Prostate gland (tissue), 2 donors: ENCODE measurements around the gene ABHD17C. TPM values are rescaled to one million over a fixed set of nuclear protein-coding genes. Genes with fewer than 3 reads are reported as not detected.

ENCODE experiments used
- DNase-seq: peaks from one replicate; pipeline ENCODE4 v3.0.0-alpha.2; 2019; ENCODE audit warnings: low spot score
- H3K27ac ChIP-seq, 2 donors: fragments of 200-600 bp; sonication (generic); 2 replicates each; pipeline ENCODE4 v1.5.1; 2017 to 2019
- H3K27me3 ChIP-seq: fragments of 200-600 bp; sonication (generic); replicated peaks from 2 replicates; pipeline ENCODE4 v1.5.1; 2019; ENCODE audit not compliant: insufficient read depth
- H3K36me3 ChIP-seq, 2 donors: fragments of 200-600 bp; sonication (generic); 1 replicate in 1 of 2; 2 replicates in 1 of 2; pipeline versions ENCODE4 v1.5.1 to v1.8.1; 2017 to 2019
- H3K4me1 ChIP-seq: fragments of 200-600 bp; sonication (generic); replicated peaks from 2 replicates; pipeline ENCODE4 v1.5.1; 2019
- H3K4me3 ChIP-seq, 2 donors: fragments of 200-600 bp; sonication (generic); 2 replicates each; pipeline ENCODE4 v1.5.1; 2017 to 2019
- H3K9me3 ChIP-seq: fragments of 200-600 bp; sonication (generic); 2 replicates; pipeline ENCODE4 v1.5.1; 2017
- POLR2A ChIP-seq: fragments of 450-650 bp; IDR thresholded peaks from one replicate; pipeline ENCODE4 v1.6.1; 2016; ENCODE audit warnings: antibody characterized with exemption, mild to moderate bottlenecking
- POLR2AphosphoS5 ChIP-seq: sonication (generic); formaldehyde crosslinking; IDR thresholded peaks from one replicate; pipeline ENCODE4 v1.6.1; 2017; ENCODE audit warnings: antibody characterized with exemption
- WGBS: methylation state at CpG from one replicate; pipeline ENCODE4 v1.1.5; 2018; 5-methylcytosine and 5-hydroxymethylcytosine counted together
- intact Hi-C: fragments of 100-400 bp; cut with DNase I; formaldehyde crosslinking; loops from one replicate; pipeline ENCODE4 v1.14.2; 2022
- total RNA-seq, 2 donors: library from RNA; depleted of rRNA; stranded (reverse); fragments of >200 nt; gene quantifications; one replicate each; pipeline ENCODE4 v1.1.0, GENCODE V29; 2016
- TF ChIP-seq, protein P1 (sequence below), 4 experiments: fragments of 200-600 bp in 2 of 4; fragments of 450-650 bp in 2 of 4; sonication (generic) in 2 of 4; IDR thresholded peaks; 1 replicate in 3 of 4; 2 replicates in 1 of 4; pipeline ENCODE4 v1.5.1; 2016 to 2019; ENCODE audit warnings: antibody characterized with exemption in 4 of 4, mild to moderate bottlenecking in 2 of 4, moderate library complexity in 2 of 4

ABHD17C gene
- total RNA-seq, 2 donors from 2014 or later = 13.6 to 32.4 TPM

DNA sequence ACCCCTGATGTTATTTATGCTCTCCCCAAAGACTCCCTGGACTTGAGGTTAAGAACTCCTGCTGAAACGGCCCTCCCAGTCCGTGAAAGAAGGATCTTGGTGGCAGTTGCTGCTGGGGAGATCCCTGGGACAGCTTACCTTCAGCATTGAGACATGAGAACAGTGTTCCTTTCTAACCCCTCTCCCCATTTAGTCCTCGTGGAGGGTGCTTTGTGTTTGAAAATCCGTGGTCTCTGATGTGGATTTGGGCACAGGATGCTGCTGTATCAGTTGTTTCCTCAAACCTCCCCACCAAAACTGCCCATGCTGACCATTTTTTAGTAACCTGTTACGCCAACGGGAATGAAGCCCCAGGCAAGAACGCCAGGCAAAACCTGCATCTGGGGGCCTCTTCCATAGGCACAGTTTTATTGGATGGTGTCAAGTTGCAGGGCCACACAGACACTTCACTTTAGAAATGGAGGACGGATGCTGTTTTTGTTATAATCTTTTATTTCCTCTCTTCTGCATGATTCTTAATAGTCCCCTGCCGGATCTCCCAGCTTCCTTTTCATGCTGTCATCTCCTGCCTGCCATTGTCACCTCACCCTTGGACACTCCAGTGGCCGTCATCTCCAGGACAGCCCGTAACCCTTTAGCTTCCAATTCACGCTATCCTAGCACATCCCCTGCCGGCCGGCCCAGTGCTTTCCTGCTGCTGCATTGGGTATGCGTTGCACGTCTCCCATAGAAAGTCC, 52.4 kb downstream of the ABHD17C start:
- DNase-seq = no peak

GRCh38 chr15:80749589-80749988, 54.5 kb downstream of the ABHD17C start:
- Histone ChIP-seq H3K27me3 (no peaks in the 10 kb centered on the region), H3K27ac (peak overlapping the region; percentile 35 to 56), H3K9me3 (no peaks in the 10 kb centered on the region), H3K36me3 (no peaks in the 10 kb centered on the region), H3K4me1 (peaks cover 4% of the 10 kb centered on the region), H3K4me3 (no peak overlapping the region)
- peak; percentile 49 for DNase-seq
- peak; percentile 72 for TF ChIP-seq POLR2AphosphoS5
- TF ChIP-seq, protein P1, sequence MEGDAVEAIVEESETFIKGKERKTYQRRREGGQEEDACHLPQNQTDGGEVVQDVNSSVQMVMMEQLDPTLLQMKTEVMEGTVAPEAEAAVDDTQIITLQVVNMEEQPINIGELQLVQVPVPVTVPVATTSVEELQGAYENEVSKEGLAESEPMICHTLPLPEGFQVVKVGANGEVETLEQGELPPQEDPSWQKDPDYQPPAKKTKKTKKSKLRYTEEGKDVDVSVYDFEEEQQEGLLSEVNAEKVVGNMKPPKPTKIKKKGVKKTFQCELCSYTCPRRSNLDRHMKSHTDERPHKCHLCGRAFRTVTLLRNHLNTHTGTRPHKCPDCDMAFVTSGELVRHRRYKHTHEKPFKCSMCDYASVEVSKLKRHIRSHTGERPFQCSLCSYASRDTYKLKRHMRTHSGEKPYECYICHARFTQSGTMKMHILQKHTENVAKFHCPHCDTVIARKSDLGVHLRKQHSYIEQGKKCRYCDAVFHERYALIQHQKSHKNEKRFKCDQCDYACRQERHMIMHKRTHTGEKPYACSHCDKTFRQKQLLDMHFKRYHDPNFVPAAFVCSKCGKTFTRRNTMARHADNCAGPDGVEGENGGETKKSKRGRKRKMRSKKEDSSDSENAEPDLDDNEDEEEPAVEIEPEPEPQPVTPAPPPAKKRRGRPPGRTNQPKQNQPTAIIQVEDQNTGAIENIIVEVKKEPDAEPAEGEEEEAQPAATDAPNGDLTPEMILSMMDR (IDR thresholded peaks at IDR 0.05) = no peak
- TF ChIP-seq POLR2A = no peak
- intact Hi-C loops = no loop called here
- WGBS = 72% methylated on average over 6 of the region's 6 CpGs

More for the DNA sequence above, 52.4 kb downstream of the ABHD17C start:
- Histone ChIP-seq H3K4me1 (peaks cover 9% of the 10 kb centered on the region), H3K27ac (no peak overlapping the region), H3K9me3 (no peaks in the 10 kb centered on the region), H3K27me3 (no peaks in the 10 kb centered on the region), H3K4me3 (no peak overlapping the region), H3K36me3 (no peaks in the 10 kb centered on the region)
- TF ChIP-seq POLR2A (no peak), POLR2AphosphoS5 (no peak)
- TF ChIP-seq, protein P1 (IDR thresholded peaks at IDR 0.05) = no peak
- 44% methylated on average over 16 of the region's 16 CpGs for WGBS
- intact Hi-C loops = no loop called here

DNA sequence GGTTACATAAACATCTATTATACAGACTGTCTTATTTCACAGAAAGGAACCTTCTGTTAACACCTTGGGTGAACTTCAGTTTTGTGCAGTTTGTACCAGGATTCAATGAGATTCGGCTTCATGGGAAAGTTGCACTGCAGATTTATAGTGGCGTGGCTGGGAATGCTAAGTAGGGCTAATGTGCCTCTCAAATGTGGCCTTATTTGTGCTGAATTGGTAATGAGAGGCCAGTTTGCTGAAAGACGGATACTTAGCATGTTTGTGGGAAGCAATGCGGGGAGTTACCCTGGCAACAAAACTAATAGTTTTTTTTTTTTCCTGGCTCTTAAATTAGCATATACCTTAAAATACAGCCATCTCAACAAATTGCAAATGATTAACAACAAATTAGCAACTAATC, 55.5 kb downstream of the ABHD17C start:
- H3K9me3 ChIP-seq = no peaks in the 10 kb centered on the region
- WGBS = 91% methylated on average over 4 of the region's 4 CpGs
- no peak for DNase-seq
- TF ChIP-seq POLR2AphosphoS5 (no peak), POLR2A (no peak)
- TF ChIP-seq, protein P1 (IDR thresholded peaks at IDR 0.05) = no peak
- peaks cover 4% of the 10 kb centered on the region for H3K4me1 ChIP-seq
- no peak overlapping the region for H3K4me3 ChIP-seq
- H3K36me3 ChIP-seq = no peaks in the 10 kb centered on the region
- H3K27ac ChIP-seq = peak overlapping the region; percentile 35 to 56
- intact Hi-C loops = no loop called here
- no peaks in the 10 kb centered on the region for H3K27me3 ChIP-seq

DNA sequence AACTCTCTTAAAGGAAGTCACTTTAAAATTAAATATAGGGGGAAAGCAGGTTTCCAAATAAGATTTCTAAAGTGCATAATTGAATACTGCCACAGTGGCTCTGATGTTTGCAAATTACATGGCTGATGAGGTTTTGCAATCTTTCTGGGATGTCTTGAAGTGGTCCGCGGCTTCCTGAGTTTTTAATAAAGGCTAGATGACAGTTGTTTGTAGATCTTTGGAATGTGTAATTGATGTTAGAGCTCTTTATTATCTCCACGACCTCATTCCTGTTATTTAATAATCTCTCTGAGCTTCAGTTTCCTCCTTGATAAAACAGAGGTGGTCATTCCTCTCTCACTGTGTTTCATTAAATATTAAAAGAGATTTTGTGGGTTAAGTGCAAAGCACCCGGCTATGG, 57.1 kb downstream of the ABHD17C start:
- H3K4me3 ChIP-seq = no peak overlapping the region
- peaks cover 4% of the 10 kb centered on the region for H3K4me1 ChIP-seq
- intact Hi-C loops = no loop called here
- DNase-seq = no peak
- WGBS = 49% methylated on average over 4 of the region's 4 CpGs
- H3K9me3 ChIP-seq = no peaks in the 10 kb centered on the region
- no peaks in the 10 kb centered on the region for H3K36me3 ChIP-seq
- TF ChIP-seq, protein P1 (IDR thresholded peaks at IDR 0.05) = no peak
- TF ChIP-seq POLR2AphosphoS5 (no peak), POLR2A (no peak)
- H3K27ac ChIP-seq = no peak overlapping the region
- H3K27me3 ChIP-seq = no peaks in the 10 kb centered on the region

DNA sequence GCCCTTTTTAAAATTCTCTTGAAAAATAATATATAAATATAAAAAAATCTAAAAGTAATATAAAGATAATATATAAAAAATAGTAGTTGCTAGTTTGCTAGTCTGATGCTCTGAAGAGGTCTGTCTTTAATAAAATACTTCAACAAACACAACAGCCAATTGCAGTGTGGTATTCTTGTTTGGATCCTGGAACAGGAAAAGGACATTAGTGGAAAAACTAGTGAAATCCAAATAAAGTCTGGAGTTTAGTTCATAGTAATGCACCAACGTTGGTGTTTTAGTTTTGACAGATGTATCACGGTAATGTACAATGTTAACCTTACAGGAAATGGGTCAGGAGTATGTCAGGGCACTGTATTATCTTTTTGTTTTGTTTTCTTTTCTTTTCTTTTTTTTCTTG, 58.1 kb downstream of the ABHD17C start:
- no peak for DNase-seq
- Histone ChIP-seq H3K36me3 (no peaks in the 10 kb centered on the region), H3K4me3 (no peak overlapping the region), H3K9me3 (no peaks in the 10 kb centered on the region), H3K27ac (no peak overlapping the region), H3K4me1 (peaks cover 4% of the 10 kb centered on the region), H3K27me3 (no peaks in the 10 kb centered on the region)
- WGBS = 56% methylated on average over 2 of the region's 2 CpGs
- TF ChIP-seq POLR2AphosphoS5 = no peak
- TF ChIP-seq, protein P1 (IDR thresholded peaks at IDR 0.05) = no peak
- TF ChIP-seq POLR2A = no peak
- intact Hi-C loops = no loop called here
